GM20000 (cell line): Measurements from ENCODE around the gene GCSAM.

Experiments used
- DNase-seq: peaks from one replicate; pipeline ENCODE4 v3.0.0; 2012; ENCODE audit warnings: low spot score
- CTCF ChIP-seq: IDR thresholded peaks from 2 replicates; pipeline ENCODE4 v1.5.1; 2012; ENCODE audit warnings: mild to moderate bottlenecking, control low read depth; ENCODE audit errors: extremely low read depth, missing control alignments

The GCSAM gene

GRCh38 chr3:112129925-112130637 lies 3.0 kb downstream of the GCSAM start:
- DNase-seq = no peak
- TF ChIP-seq CTCF = no peak

DNA sequence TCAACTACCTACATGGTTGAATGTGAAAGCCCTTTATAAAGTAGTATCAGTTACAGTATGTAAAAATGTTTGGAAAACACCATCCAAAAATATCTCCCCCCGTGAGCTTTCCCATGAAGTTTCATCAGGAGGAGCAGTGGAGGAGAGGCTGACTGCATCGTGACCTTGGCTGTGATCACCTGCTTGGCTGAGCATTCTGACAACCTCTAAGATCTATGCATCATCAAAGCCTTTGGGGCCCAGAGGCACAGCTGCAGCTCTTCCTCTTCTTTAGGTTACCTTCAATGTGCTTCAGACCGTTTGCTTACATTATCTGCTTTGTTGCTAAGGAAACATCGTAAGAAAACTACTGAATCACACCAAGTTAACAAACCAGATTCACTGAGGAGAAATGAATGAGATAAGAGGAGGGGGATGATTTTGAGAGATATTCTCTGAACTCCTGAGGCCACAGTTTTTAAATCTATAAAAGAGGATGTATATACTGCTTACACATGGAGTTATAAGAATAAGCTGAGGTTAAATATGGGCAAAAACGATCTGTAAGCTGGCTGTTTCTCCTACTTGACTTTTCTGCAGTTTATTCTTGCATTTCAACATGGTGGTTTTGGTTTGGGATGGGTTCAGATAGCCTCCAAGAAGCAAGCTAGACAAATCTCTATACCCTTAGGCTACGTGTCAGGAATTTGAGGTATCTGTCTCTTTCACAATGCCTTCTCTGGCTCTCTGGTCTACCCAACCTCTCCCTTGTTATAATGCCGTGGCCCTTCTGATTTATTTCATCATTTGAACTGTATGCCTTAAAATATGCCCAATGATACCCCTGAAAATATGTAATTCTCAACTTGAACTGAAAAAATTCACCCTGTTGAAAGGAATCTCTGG lies 4.0 kb downstream of the GCSAM start:
- no peak for TF ChIP-seq CTCF

GRCh38 chr3:112127522-112128494 lies 5.2 kb downstream of the GCSAM start:
- no peak for TF ChIP-seq CTCF
- no peak for DNase-seq

More for the DNA sequence above, 4.0 kb downstream of the GCSAM start:
- DNase-seq = no peak

- no peak for TF ChIP-seq CTCF
- DNase-seq = no peak
Measured at GRCh38 chr3:112126511-112126911, 6.5 kb downstream of the GCSAM start.

GRCh38 chr3:112124907-112125607 lies 8.0 kb downstream of the GCSAM start:
- TF ChIP-seq CTCF = no peak
- DNase-seq = no peak

- no peak for TF ChIP-seq CTCF
- DNase-seq = no peak
Measured at GRCh38 chr3:112123548-112123947, 9.5 kb downstream of the GCSAM start.
